HUDEP-2 (cell line): ENCODE data around the gene CYB5A.
"Not testable (repeated sequence)": the region's sequence is repeated elsewhere in the genome, so short reads cannot be mapped to it uniquely, and the experiment has no call there.

Source experiments
- DNase-seq, 76 experiments: peaks; one replicate each; lab custom pipeline; 2025; ENCODE audit not compliant: unreplicated experiment in 76 of 76; lab: John Stamatoyannopoulos, UW

CYB5A gene

GRCh38 chr18:74299746-74300145, 8.0 kb upstream of the CYB5A start:
- no peak for DNase-seq

DNA sequence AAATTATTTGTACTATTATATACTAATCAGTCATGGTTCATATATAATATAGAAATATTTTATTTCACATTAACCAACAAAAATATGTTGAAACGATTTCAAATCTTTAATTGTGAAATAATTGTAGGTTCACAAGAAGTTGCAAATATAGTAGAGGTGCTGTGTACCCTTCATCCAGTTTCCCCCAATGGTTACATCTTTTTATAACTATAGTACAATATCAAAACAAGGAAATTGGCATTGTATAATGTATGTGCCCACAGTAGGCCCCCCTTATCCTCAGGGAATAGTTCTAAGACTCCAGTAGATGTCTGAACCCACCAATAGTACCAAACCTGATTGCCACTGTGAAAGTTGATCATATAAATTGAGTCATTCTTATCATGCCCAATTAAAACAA, 7.4 kb upstream of the CYB5A start:
- no peak for DNase-seq

DNA sequence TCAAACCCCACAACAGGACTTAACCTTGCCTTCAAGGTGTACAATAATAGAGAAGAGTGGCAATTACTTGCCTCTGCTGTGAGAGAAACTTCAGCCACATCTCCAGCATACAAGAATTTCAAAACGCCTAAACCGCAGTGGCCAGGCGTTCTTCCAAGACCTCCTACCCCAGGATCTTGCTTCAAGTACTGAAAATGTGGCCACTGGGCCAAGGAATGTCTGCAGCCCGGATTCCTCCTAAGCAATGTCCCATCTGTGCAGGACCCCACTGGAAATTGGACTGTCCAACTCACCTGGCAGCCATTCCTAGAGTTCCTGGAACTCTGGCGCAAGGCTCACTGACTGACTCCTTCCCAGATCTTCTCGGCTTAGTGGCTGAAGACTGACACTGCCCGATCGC, 2.8 kb upstream of the CYB5A start:
- no peak for DNase-seq

DNA sequence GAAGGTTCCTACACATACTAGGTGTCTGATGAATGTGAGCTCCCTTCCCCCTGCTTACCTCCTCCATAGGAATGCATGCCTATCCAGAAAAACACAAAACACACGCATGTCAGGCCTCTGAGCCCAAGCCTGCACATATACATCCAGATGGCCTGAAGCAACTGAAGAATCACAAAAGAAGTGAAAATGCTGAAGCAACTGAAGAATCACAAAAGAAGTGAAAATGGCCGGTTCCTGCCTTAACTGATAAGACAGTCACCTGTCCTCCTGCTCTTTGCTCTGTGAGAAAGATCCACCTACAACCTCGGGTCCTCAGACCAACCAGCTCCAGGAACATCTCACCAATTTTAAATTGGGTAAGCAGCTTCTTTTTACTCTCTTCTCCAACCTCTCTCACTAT, 1.2 kb upstream of the CYB5A start:
- peak in 1 of 76 experiments; percentile 15 for DNase-seq

DNA sequence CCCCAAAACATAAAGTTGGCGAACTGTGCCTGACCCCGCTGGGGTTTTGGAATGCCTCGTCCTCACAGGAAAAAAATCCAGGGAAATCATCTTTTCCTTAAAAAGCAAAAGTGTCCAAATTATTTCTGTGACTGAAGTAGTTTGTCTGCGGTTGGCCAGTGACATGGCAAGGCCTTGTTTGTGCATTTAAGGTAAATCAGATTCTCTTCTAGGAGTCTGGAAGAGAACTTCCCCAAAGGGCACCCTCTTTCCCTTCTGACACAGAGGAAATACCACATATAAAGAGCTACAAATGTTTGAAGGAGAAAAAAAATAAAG, 737 bp upstream of the CYB5A start:
- no peak for DNase-seq

- DNase-seq: no peak
These were observed 342 bp downstream of the CYB5A start for GRCh38 chr18:74291472-74291770.

- DNase-seq: peak in 3 of 76 experiments; percentile 12 to 38 (median 17)
These were observed 830 bp downstream of the CYB5A start for GRCh38 chr18:74290794-74291471.

DNA sequence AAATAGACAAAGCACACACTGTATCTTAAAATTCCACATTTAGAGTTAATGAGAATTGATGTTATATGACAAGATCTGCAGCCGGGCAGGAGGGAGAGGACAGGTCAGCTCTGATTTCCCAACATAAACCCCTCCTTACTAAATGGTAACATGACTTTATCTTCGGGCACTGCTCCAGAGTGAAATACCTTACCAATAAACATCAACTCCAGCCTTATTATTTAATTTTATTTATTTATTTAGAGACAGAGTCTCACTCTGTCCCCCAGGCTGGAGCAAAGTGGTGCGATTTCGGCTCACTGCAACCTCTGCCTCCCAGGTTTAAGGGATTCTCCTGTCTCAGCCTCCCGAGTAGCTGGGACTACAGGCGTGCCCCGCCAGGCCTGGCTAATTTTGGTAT, 1.7 kb downstream of the CYB5A start:
- no peak for DNase-seq

DNA sequence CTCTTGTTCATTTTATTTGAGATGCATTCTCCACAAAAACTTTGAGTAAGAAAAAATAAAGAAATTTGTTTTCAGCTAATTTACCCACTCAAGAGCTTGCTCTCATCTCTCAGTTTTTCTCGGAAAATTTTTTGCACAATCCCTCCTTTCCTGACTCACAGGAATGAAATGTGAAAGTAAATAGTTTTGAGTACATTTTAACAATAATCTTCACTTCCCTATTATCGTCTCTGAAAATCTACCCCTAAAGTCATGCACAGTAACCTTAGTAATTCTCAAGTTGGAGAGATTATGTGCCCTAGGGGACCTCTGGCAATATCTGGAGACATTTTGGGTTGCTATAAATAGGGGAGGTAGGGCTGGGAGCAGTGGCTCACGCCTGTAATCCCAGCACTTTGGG, 2.6 kb downstream of the CYB5A start:
- no peak for DNase-seq

GRCh38 chr18:74288730-74289129, 3.0 kb downstream of the CYB5A start:
- no peak for DNase-seq

GRCh38 chr18:74288041-74288440, 3.7 kb downstream of the CYB5A start:
- no peak for DNase-seq

DNA sequence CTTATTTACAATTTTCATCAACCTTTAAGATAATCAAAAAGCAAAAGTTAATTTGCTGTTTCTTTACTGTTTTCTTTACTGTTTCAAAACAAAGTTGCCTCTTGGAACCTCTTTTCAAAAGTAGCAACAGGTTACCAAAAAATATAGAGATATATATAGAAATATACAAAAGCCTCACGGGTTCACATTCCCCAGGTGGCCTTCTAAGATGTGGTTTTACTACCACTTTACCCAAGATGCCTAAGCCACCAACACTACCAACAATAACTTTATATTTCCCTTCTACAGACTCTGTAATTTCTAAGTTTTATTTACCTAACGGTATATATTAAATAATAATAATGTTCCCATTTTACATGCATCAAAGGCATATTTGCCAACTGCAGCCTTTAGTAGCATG, 4.9 kb downstream of the CYB5A start:
- no peak for DNase-seq

DNA sequence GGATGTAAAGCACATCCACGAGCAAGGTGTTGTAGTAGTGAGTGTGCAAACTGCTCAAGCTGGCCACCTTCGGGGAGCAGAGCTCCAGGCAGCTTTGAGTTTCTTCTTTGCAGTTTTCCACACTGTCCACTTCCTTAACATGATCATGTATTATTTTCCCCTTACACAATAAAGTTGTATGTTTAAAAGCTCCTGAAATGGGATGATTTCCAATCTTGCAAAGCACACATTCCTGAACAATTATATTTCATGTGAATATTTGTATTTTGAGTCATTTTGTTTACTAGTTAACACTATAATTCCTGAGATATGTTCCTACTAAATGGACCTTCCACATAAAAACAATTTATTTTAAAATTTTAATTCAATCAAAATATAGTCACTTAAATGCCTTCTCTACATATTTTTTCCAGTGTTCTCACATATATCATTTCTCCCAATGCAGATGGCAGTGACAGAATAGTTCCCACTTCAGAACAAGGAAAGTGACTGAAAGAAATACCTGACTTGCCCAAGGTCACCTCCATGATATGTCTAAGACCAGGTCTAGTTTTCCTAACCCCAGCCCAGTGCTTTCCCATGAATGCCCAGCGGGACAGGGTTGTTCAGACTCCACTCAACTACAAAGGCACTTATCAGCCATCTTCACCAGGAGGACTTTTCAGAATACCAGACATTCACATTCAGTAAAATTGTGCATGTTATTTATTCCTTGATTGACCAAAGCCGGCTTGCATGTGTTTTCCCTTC, 5.5 kb downstream of the CYB5A start:
- DNase-seq: no peak

- DNase-seq: not testable (repeated sequence)
These were observed 6.2 kb downstream of the CYB5A start for GRCh38 chr18:74285583-74285982.

- DNase-seq: no peak
These were observed 6.8 kb downstream of the CYB5A start for GRCh38 chr18:74284980-74285355.

DNA sequence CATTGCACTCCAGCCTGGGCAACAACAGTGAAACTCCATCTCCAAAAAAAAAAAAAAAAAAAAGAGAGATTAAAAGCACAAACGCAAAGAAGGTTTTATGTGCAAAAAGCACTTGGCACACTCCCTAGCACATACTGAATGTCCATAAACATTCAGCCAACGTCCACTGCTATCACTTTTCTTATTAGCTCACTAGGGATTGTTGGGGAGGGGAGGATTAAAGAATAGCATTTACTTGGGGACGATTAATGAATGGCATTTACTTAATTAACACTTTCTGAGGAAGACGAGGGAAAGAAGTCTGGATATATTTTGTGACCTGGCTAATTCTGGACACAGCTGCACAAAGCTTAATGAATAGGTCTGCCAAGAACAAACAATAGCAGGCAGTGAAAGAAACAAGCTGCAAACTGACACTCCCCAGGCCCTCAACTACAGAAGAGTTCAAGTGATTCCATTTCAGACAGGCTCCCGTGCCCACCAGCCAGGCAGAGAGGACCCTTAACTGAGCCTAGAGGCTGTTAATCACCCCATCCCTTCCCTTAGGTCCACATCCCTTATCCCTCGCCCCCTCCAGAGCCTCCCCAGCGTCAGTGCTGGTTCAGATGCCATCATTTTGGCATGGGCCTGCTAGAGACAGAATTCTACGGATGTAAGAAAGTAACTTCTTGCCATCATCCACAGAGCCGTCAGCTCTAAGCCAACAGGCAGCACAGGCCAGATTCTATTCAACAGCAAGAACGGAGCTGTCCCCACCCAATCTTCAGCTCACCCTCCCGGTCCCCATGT, 7.4 kb downstream of the CYB5A start:
- DNase-seq: no peak

DNA sequence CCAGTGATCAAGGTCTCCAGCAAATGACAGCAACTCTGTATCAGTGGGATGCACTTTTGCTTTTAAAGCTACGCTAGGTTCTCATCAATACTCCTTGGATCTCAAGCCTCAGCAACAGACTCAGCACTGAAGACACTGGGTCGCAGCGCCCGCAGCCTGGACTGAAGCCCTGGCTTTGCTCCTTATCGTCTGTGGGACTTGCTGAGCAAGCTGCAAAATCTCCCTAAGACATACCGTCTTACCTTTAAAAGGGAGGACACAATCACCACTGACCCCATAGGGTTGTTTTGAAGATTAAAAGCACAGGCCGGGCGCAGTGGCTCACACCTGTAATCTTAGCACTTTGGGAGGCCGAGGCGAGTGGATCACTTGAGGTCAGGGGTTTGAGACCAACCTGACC, 8.1 kb downstream of the CYB5A start:
- DNase-seq: no peak

DNA sequence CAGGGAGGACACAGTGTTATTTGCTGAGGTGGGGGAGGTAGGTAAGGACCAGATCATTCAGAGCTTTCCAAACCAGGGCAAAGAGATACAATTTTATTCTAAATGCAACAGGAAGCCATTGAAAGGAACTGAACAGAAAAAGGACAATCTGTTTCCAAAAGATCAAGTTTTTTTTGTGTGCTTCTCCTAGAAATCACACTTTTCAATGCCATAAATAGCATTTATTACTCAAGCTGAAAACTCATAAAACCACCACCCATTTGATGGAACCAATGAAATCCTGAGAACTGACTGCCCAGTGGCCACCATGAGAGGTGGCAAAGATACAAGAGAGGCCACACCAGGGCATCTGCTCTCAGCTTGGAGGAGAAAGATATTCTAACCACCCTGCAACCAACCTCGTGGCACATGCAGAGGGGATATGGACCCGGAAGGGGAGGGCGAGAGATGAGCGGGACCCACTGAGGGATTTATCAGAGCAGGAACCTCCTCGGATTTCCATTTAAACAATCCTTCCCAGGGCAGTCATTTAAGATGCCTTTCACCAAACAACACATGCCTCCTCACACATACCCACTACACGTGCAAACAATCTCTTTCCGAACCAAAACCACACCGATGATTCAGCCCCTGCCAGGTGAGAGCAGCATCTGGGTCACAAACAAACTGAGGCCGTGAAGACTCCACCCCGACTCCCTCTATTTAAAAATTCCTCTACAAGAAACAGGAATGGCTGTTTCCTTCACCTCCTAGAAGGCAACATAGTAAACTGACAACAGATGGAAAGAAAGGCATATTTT, 8.8 kb downstream of the CYB5A start:
- no peak for DNase-seq

DNA sequence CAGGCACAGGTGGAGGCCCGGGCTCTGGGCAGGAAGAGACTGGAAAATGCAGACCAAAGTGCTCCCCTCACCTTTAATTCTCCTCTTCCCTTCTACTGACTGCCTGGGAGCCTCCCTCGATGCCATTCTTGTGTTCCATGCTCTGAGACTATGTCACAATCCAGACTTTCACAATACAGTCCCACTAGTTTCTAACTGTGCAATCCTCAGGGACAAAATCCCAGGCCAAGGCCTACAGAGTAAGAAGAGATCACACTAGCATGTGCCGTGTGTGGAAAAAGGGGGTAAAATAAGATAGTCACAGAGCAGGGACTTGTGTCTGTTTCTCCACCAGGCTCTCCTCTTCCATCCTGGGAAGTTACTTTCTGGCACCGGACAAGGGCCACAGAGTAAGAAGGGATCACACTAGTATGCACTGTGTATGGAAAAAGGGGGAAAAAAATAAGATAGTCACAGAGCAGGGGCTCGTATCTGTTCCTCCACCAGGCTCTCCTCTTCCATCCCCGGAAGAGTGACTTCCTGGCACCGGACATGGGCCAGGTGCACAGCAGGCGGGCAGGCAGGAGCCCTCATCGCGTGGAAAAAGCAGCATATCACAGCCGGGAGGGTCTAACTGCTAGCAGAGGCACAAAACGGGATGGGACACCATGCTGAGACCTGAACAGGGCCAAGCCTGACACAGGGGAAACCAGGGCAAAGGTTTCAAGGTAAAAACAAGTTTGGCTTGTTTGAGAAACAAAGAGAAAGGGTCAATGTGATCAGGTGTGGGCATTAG, 9.6 kb downstream of the CYB5A start:
- no peak for DNase-seq
